HG03432 (cell line): ENCODE measurements around the gene ANKS1A.
"Not testable (repeated sequence)": the region's sequence is repeated elsewhere in the genome, so short reads cannot be mapped to it uniquely, and the experiment has no call there.

Experiments
- ATAC-seq: cut with Tn5 transposase; IDR thresholded peaks from one replicate; pipeline ENCODE4 v1.9.1; 2021; ENCODE audit warnings: mild to moderate bottlenecking, moderate library complexity; ENCODE audit not compliant: unreplicated experiment

Gene ANKS1A

DNA sequence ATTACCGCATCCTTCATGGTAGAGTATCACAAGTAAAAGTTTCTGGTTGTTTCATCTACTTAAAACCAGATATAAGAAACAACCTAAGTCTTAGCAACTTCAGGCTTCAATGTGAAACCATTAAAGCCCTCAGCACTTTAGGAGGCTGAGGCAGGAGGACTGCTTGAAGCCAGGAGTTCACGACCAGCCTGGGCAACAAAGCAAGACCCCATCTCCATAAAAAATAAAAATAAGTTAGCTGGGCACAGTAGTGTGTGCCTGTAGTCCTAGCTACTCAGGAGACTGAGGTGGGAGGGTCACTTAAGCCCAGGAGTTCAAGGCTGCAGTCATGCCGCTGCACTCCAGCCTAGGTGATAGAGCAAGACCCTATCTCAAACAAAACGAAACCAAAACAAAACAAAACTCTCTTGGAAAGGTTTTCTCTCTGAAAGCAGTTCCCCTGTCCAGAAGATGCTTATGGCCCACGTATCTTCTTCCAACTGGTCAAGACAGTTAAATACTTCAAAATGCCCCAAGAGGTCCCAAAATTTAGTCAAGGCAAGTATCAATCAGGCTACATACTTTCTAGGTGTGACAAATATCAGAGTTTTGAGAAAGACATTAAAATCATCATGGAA lies 11.1 kb upstream of the ANKS1A start:
- no peak for ATAC-seq

DNA sequence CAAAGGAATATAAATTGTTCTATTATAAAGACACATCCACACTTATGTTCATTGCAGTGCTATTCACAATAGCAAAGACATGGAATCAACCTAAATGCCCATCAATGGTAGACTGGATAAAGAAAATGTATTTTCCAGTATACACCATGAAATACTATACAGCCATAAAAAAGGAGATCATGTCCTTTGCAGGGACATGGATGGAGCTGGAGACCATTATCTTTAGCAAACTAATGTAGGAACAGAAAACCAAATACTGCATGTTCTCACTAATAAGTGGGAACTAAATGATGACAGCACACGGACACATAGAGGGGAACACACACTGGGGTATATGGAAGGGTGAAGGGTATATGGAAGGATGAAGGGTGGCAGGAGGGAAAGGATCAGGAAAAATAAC lies 5.0 kb upstream of the ANKS1A start:
- ATAC-seq = not testable (repeated sequence)

DNA sequence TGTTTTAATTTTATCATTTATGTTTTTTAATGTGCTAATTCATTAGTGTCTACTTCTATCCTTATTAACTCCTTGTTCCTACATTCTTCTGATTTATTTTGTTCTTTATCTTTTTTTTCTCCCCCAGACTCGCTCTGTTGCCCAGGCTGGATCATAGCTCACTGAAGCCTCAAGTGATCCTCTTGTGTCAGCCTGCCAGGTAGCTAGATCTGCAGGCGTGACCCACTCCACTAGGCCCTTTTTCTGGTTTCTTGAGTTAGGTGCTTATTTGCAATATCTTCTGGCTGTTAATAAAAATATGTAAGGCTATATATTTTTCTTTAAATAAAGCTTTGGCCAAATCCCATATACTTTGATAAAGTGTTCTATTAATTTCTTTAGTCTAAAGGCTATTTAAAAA lies 4.1 kb upstream of the ANKS1A start:
- no peak for ATAC-seq

- ATAC-seq = not testable (repeated sequence)
Observed at GRCh38 chr6:34885837-34886236, 3.2 kb upstream of the ANKS1A start.

DNA sequence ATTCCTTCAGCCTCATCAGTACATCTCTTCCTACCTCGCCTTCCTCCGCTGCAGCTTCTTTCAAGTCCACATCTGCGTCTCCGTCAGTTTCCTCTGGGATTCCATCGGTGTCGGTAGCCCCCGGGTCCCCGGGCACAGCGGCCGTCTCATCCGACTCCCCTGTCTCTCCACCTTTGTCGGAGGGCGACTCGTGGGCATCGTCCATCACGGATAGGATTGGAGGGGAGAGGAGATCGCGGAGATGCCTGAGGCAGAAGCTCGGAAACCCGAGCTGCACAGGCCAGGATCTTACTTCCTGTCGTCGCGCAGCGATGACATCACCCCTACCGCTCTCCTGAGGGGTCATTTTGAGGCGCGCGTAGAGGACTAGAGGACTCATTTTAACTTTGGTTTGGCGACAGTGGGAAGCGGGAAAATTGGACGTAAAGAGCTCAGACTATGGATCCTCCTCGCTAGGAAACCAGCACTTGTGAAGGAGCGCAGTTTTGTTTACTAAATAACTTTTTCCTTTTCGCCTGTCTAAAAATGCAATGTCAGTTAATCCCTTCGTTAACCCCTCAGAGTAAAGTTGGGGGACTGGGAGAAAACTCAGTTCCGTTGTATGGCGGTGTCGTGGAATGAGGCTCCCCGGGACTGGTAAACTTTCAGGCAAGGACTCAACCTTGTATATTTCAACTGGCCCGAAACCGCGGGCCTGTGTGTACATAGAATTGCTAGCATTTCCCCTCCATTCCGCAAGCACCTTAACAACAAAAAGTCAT lies 1.1 kb upstream of the ANKS1A start, which contains the start of gene TAF11:
TAF11 (minus strand) TSS at position 290 of the 761 bp plus-strand sequence; CDS start at position 205, 85 bp downstream.
- peak; percentile 76 for ATAC-seq

- no peak for ATAC-seq
Observed at GRCh38 chr6:34888514-34888856, 570 bp upstream of the ANKS1A start.

DNA sequence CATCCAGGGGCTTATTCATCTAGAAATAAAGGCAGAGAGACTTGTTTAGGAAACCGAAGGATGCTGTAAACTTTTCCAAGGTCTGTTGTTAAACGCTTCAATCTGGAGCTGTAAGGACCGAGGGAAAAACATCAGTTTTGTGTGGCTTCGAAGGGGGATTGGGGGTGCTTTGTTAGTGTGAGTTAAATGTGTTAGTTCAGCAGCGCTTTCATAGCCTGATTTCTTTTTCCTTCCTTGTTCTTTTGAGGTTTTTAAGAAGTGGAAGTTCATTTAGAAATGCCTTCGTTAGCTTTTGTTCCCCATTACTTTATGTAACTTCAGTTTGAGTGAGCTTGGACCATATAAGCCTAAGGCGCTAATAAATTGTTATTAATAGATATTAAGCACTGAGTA lies 1.5 kb downstream of the ANKS1A start:
- no peak for ATAC-seq

DNA sequence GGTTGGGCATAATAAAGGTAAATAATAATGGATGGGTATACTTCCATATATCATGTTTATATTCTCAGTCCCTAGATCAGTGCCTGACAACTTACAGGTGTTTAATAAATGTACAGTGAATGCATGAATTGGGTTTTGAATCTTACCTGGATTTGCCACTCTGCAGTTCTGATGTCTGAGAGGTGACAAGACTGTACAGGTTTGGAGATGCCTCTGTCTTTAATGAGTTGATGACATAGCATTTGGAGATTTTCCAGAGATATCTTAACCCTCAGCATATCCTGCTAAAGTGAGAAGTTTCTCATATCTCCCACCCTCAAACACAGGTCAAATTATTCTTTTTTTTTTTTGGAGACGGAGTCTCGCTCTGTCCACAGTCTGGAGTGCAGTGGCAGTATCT lies 2.2 kb downstream of the ANKS1A start:
- no peak for ATAC-seq

DNA sequence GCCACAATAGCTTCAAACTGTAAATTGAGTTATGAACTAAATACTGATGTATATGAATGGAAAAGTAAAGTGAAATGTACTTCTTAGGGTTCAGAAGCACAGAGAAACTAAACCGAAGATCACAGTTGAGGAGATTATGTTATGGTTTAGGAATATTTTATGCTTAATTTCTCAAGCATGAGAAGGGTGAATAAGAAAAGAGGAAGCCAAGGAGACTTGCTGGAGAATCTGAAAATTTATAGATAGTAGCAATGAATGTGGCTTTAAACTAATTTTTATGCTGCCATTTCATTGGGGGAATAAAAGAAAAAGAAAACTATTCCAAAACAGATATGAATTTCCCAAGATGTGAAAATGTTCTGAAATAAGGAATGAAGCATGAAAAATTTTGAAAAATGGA lies 5.6 kb downstream of the ANKS1A start:
- no peak for ATAC-seq

DNA sequence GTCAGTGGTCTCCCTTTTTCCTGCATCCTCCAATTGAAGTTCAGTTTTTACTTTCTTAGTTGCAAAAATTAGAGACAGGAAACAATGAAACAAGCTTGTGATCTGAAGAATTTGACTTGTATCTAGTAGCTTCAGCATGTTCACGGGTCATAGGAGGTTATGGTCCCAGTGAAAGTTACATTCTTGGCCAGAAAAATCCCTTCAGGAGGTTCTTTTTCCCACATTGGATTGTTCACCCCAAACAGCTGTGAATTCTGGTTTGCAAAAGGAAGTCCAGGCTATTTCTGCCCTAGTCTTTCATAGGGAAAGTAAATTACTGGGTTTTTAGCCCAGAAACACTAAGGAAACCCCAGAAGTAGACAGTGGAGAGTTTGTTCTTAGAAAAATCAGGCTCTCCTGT lies 8.1 kb downstream of the ANKS1A start:
- no peak for ATAC-seq

DNA sequence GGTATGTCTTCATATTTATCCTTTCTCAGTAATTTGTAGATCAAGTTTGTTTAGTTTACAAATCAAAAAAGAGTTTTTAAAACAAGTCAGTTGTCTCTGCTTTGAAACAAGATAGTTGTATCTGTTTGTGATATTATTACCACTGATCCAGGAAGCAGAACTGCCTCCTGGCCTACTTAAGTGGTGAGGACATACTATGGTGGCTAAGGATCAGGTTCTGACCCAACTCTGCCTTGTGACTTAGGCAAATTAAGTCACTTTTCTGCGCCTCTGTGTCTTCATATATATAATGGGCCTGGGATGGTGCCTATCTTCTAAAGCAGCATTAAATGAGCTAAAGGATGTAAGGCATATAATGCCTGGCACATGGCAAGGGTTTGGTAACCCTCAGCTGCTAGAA lies 8.7 kb downstream of the ANKS1A start:
- ATAC-seq = no peak

DNA sequence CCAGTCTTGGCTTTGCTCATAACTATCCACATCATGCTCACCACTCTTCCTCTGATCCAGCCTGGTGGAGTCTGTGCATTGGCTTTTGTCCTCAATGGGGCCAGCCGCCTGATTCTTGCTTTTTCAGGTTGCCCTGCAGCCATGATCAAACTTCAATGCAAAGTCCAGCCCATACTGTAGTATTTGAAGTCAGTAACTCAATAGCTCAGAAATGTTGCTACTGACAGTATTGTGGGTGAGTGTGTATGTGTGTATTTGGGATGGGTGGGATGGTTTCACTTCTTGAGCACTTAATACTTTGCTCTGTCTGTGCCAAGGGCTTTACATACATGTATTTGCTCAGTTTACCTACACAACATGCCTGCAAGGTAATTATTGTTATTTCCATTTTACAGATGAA lies 10.7 kb downstream of the ANKS1A start:
- not testable (repeated sequence) for ATAC-seq

- no peak for ATAC-seq
Observed at GRCh38 chr6:34900321-34901031, 11.4 kb downstream of the ANKS1A start.

- no peak for ATAC-seq
Observed at GRCh38 chr6:34901930-34902329, 12.9 kb downstream of the ANKS1A start.

DNA sequence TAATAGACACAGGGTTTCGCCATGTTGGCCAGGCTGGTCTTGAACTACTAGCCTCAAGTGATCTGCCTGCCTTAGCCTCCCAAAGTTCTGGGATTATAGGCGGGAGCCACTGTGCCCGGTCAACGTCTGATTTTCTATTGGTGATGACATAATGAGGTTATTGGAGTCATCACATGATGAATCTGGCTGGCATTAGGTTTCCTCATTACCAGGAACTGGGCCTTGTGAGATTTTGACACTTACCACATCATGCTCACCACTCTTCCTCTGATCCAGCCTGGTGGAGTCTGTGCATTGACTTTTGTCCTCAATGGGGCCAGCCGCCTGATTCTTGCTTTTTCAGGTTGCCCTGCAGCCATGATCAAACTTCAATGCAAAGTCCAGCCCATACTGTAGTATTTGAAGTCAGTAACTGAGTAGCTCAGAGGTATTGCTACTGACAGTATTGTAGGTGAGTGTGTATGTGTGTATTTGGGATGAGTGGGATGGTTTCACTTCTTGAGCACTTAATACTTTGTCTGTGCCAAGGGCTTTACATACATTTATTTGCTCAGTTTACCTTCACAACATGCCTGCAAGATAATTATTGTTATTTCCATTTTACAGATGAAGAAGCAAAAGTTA lies 16.0 kb downstream of the ANKS1A start:
- ATAC-seq = no peak

- ATAC-seq = no peak
Observed at GRCh38 chr6:34906826-34907225, 17.8 kb downstream of the ANKS1A start.

DNA sequence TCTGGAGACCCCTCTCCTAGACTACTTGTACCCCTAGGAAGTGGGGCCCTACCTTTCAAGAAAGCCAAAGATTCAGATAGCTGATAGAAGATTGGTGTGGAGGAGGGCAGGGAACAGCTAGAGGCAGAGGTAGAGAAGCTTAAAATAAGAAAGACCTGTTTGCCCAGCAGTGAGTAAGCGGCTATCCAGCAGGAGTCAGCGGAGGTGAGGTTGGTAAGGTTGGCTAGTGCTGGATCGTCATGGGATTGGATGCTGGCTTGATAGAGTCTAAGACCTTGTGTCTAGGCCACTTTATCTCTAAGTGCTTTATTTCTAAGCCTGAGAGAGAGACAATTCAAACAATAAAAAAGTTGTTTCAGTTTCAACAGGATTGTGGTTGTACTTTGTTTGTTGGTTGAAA lies 19.1 kb downstream of the ANKS1A start:
- no peak for ATAC-seq

- ATAC-seq = no peak
Observed at GRCh38 chr6:34909320-34909883, 20.3 kb downstream of the ANKS1A start.

DNA sequence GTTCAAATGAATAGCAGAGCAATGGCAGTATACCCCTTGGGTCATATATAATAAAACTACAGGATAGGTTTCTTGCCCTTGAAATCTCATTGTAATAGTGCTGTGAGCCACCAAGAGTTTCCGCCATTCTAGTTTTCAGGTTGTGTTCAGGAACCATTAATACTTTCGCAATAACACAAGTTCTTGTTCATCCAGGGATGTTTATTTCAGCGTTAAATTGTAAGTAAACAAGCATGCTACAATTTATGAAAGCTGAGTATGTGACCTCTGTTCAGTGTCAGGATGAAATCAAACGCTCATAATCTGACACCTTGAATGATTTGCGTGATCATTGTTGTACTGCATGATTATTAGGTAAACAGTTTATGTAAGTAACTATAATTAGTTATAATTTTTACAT lies 22.8 kb downstream of the ANKS1A start:
- no peak for ATAC-seq

GRCh38 chr6:34912715-34913464 lies 23.8 kb downstream of the ANKS1A start:
- ATAC-seq = peak; percentile 75

- ATAC-seq = no peak
Observed at GRCh38 chr6:34914358-34914757, 25.3 kb downstream of the ANKS1A start.
